ENCODE results near the gene MPHOSPH9.

DNA sequence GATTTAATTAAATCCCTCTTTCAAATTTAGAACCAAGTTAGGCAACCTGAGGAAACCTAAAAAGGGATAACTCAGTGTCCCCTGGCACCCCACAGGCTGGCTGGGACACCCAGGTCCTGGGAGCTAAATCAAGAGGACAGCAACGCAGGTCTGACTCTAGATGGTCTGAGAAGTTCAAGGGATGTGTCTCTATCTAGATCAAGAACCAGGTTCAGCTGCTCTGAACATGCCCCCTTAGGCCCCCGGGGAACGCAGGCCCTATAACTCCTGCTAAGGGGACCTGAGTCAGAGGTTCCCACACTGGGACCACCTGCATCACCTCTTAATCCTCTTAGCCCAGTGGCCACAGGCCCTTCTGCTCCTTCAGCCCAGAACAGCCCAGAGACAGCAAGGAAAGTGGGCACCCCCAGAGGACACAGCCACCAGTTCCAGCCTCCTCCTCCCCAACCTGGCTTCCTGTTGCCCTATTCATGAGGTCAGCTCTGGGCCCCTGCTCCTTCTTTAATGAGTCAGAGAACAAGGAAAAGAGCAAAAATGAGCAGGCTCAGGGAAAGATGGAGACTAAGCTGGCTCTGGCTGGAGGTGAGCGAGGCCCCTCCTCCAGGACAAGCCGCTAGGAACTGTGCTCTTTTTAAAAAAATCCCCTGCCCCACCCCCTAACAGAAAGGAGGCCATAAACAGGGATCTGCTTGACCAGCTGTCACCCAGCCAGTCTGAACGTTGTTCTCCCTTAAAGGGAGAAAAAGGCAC is 92.8 kb downstream of the MPHOSPH9 start:
- TF ChIP-seq, protein P1, sequence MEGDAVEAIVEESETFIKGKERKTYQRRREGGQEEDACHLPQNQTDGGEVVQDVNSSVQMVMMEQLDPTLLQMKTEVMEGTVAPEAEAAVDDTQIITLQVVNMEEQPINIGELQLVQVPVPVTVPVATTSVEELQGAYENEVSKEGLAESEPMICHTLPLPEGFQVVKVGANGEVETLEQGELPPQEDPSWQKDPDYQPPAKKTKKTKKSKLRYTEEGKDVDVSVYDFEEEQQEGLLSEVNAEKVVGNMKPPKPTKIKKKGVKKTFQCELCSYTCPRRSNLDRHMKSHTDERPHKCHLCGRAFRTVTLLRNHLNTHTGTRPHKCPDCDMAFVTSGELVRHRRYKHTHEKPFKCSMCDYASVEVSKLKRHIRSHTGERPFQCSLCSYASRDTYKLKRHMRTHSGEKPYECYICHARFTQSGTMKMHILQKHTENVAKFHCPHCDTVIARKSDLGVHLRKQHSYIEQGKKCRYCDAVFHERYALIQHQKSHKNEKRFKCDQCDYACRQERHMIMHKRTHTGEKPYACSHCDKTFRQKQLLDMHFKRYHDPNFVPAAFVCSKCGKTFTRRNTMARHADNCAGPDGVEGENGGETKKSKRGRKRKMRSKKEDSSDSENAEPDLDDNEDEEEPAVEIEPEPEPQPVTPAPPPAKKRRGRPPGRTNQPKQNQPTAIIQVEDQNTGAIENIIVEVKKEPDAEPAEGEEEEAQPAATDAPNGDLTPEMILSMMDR (IDR thresholded peaks at IDR 0.05), result no peak
- TF ChIP-seq EZH2 (IDR thresholded peaks at IDR 0.05), result no peak
- no peak for TF ChIP-seq EZH2phosphoT487 (IDR thresholded peaks at IDR 0.05)

Measured in neural progenitor cell (in vitro differentiated cells).